Upper lobe of left lung (tissue), 6 donors: ENCODE measurements around the gene EXOC1. TPM values are rescaled to one million over a fixed set of nuclear protein-coding genes. Genes with fewer than 3 reads are reported as not detected.
A peak's percentile ranks its signal among the peaks of the same experiment; 100 is the strongest.

Experiments used
- ATAC-seq, 2 donors: fragments of 200-7000 bp; cut with Tn5 transposase; one replicate each; pipeline ENCODE4 v1.9.1; 2022; ENCODE audit warnings: mild to moderate bottlenecking in 2 of 2, moderate library complexity in 2 of 2; ENCODE audit not compliant: low FRiP score in 2 of 2
- DNase-seq, 2 donors: peaks; one replicate each; pipeline ENCODE4 v3.0.0-alpha.2; 2019 to 2020
- H3K27ac ChIP-seq, 4 donors: fragments of 200-600 bp; sonication (generic); one replicate each; pipeline ENCODE4 v1.5.1; 2016 to 2019
- H3K27me3 ChIP-seq, 4 donors: fragments of 200-600 bp; sonication (generic); one replicate each; pipeline ENCODE4 v1.5.1; 2017 to 2019
- H3K36me3 ChIP-seq, 4 donors: fragments of 200-600 bp; sonication (generic); one replicate each; pipeline ENCODE4 v1.5.1; 2016 to 2019
- H3K4me1 ChIP-seq, 4 donors: fragments of 200-600 bp; sonication (generic); one replicate each; pipeline ENCODE4 v1.5.1; 2018 to 2019
- H3K4me3 ChIP-seq, 4 donors: fragments of 200-600 bp; sonication (generic); one replicate each; pipeline ENCODE4 v1.5.1; 2017 to 2019; ENCODE audit warnings: mild to moderate bottlenecking in 2 of 4, moderate library complexity in 1 of 4
- H3K9me3 ChIP-seq, 4 donors: fragments of 200-600 bp; sonication (generic); one replicate each; pipeline ENCODE4 v1.5.1; 2018 to 2019
- CTCF ChIP-seq, 6 experiments: fragments of 450-650 bp in 4 of 6; fragments of 200-600 bp in 2 of 6; sonication (generic) in 2 of 6; IDR thresholded peaks; one replicate each; pipeline ENCODE4 v1.5.1; 2016 to 2019; ENCODE audit warnings: antibody characterized with exemption in 6 of 6
- EP300 ChIP-seq, 4 donors: sonication (generic); formaldehyde crosslinking; IDR thresholded peaks; one replicate each; pipeline ENCODE4 v1.5.1; 2017; ENCODE audit warnings: antibody characterized with exemption in 4 of 4, control low read depth in 2 of 4
- POLR2A ChIP-seq, 4 donors: fragments of 450-650 bp; IDR thresholded peaks; one replicate each; pipeline ENCODE4 v1.5.1; 2016 to 2017; ENCODE audit warnings: antibody characterized with exemption in 4 of 4, mild to moderate bottlenecking in 2 of 4
- POLR2AphosphoS5 ChIP-seq, 2 donors: sonication (generic); formaldehyde crosslinking; IDR thresholded peaks; one replicate each; pipeline ENCODE4 v1.5.1; 2017; ENCODE audit warnings: antibody characterized with exemption in 2 of 2
- WGBS, 2 donors: methylation state at CpG; one replicate each; pipeline ENCODE4 v1.1.5; 2017 to 2018; 5-methylcytosine and 5-hydroxymethylcytosine counted together
- total RNA-seq, 6 donors: library from RNA; depleted of rRNA in 4 of 6; stranded (reverse); fragments of >200 nt in 4 of 6; gene quantifications; one replicate each; pipeline versions ENCODE4 v1.1.0 to v1.2.1, GENCODE V29; 2016 to 2021
- donor health status: DM: no; HTN: no; CAD: no; lungs with moderate emphysema.
- donor health status: DM: no; HTN: yes; CAD: no; lungs with severe emphysema.

EXOC1 gene
- total RNA-seq, 6 donors from 2014 or later = 19.1 to 44.2 (median 32.4) TPM

- WGBS, 2 donors = 79 to 92% methylated on average over 3 of the region's 3 CpGs
- Histone ChIP-seq H3K4me3 (no peak overlapping the region), H3K36me3 (peaks cover 12 to 66% (median 34%) of the 10 kb centered on the region in 4 donors), H3K4me1 (no peaks in the 10 kb centered on the region), H3K27ac (no peak overlapping the region), H3K9me3 (no peaks in the 10 kb centered on the region), H3K27me3 (no peaks in the 10 kb centered on the region)
- TF ChIP-seq POLR2AphosphoS5 (IDR thresholded peaks at IDR 0.05) (no peak), EP300 (IDR thresholded peaks at IDR 0.05) (no peak), CTCF (IDR thresholded peaks at IDR 0.05) (no peak), POLR2A (IDR thresholded peaks at IDR 0.05) (no peak)
- no peak for ATAC-seq
- no peak for DNase-seq
Measured at GRCh38 chr4:55880652-55881280, 27.3 kb downstream of the EXOC1 start.

GRCh38 chr4:55884093-55884850, 30.8 kb downstream of the EXOC1 start:
- H3K4me3 ChIP-seq = no peak overlapping the region
- TF ChIP-seq POLR2AphosphoS5 (IDR thresholded peaks at IDR 0.05) (no peak), POLR2A (IDR thresholded peaks at IDR 0.05) (no peak), EP300 (IDR thresholded peaks at IDR 0.05) (no peak), CTCF (IDR thresholded peaks at IDR 0.05) (no peak)
- H3K36me3 ChIP-seq = peaks cover 4 to 53% (median 17%) of the 10 kb centered on the region in 4 donors
- no peaks in the 10 kb centered on the region for H3K9me3 ChIP-seq
- no peaks in the 10 kb centered on the region for H3K4me1 ChIP-seq
- peak overlapping the region in 1 of 4 donors; percentile 18 for H3K27ac ChIP-seq
- 86 to 89% methylated on average over 2 of the region's 2 CpGs for WGBS, 2 donors
- no peaks in the 10 kb centered on the region for H3K27me3 ChIP-seq
- ATAC-seq (no peak), DNase-seq (no peak)

- no peak overlapping the region for H3K4me3 ChIP-seq
- H3K36me3 ChIP-seq = peaks cover 4 to 48% (median 15%) of the 10 kb centered on the region in 4 donors
- 65 to 68% methylated on average over 1 of the region's 1 CpG for WGBS, 2 donors
- TF ChIP-seq POLR2AphosphoS5 (IDR thresholded peaks at IDR 0.05) (no peak), CTCF (IDR thresholded peaks at IDR 0.05) (no peak), POLR2A (IDR thresholded peaks at IDR 0.05) (no peak), EP300 (IDR thresholded peaks at IDR 0.05) (no peak)
- no peaks in the 10 kb centered on the region for H3K27me3 ChIP-seq
- no peaks in the 10 kb centered on the region for H3K9me3 ChIP-seq
- no peak for ATAC-seq
- no peak for DNase-seq
- no peaks in the 10 kb centered on the region for H3K4me1 ChIP-seq
- H3K27ac ChIP-seq = peak overlapping the region in 1 of 4 donors; percentile 18
Measured at GRCh38 chr4:55884851-55885219, 31.4 kb downstream of the EXOC1 start.

- H3K36me3 ChIP-seq = peaks cover 0 to 48% (median 2%) of the 10 kb centered on the region in 4 donors
- H3K9me3 ChIP-seq = no peaks in the 10 kb centered on the region
- no peak for DNase-seq
- H3K4me1 ChIP-seq = no peaks in the 10 kb centered on the region
- no peak overlapping the region for H3K4me3 ChIP-seq
- no peak overlapping the region for H3K27ac ChIP-seq
- no peak for ATAC-seq
- H3K27me3 ChIP-seq = no peaks in the 10 kb centered on the region
- TF ChIP-seq POLR2AphosphoS5 (IDR thresholded peaks at IDR 0.05) (no peak), POLR2A (IDR thresholded peaks at IDR 0.05) (no peak), CTCF (IDR thresholded peaks at IDR 0.05) (no peak), EP300 (IDR thresholded peaks at IDR 0.05) (no peak)
- WGBS, 2 donors = 96 to 100% methylated on average over 1 of the region's 1 CpG
Measured at GRCh38 chr4:55887594-55887993, 34.1 kb downstream of the EXOC1 start.
